ENCODE results near the gene KCNQ5. TPM values are rescaled to one million over a fixed set of nuclear protein-coding genes. Genes with fewer than 3 reads are reported as not detected.

Gene KCNQ5
- polyA plus RNA-seq, 1 donor (not counting 4 experiments of a cell fraction or from before 2014, with no cell fraction given): 3.4 TPM

DNA sequence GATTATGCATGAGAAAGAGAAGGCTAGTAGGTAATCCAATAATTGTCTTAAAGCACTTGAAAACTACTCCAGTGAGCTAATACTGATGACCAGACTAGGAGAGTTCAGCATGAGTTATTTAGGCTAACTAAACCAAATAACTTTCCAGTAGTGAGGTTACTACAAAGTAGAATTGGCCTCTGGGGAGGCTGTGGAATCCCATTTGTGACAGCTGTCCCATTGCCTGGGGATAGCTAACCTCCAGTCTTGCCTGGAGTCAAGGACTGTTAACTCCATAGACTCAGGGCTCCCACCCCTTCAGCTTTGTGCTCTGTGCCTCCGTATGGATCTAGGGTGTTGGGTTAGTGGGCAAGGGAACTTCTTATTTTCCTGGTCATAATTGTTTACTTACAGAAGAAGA lies 51.0 kb downstream of the KCNQ5 start:
- no peaks in the 10 kb centered on the region for H3K27me3 ChIP-seq (ENCODE audit: control insufficient read depth, extremely low read depth, insufficient read depth, low read length)
- dilution Hi-C loops (cut with MboI; ENCODE audit: extremely low pct_ligation_motif_present, low sequenced_read_pairs): no loop called here
- no peak for TF ChIP-seq EZH2 (IDR thresholded peaks at IDR 0.05; ENCODE audit: low read length)
- TF ChIP-seq, protein P1, sequence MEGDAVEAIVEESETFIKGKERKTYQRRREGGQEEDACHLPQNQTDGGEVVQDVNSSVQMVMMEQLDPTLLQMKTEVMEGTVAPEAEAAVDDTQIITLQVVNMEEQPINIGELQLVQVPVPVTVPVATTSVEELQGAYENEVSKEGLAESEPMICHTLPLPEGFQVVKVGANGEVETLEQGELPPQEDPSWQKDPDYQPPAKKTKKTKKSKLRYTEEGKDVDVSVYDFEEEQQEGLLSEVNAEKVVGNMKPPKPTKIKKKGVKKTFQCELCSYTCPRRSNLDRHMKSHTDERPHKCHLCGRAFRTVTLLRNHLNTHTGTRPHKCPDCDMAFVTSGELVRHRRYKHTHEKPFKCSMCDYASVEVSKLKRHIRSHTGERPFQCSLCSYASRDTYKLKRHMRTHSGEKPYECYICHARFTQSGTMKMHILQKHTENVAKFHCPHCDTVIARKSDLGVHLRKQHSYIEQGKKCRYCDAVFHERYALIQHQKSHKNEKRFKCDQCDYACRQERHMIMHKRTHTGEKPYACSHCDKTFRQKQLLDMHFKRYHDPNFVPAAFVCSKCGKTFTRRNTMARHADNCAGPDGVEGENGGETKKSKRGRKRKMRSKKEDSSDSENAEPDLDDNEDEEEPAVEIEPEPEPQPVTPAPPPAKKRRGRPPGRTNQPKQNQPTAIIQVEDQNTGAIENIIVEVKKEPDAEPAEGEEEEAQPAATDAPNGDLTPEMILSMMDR (optimal IDR thresholded peaks at IDR 0.05 in 1 of 3, IDR thresholded peaks at IDR 0.05 in 1 of 3, conservative IDR thresholded peaks at IDR 0.05 in 1 of 3; ENCODE audit: extremely low read depth in 1 of 3, insufficient read depth in 2 of 3, low read length in 3 of 3): no peak

DNA sequence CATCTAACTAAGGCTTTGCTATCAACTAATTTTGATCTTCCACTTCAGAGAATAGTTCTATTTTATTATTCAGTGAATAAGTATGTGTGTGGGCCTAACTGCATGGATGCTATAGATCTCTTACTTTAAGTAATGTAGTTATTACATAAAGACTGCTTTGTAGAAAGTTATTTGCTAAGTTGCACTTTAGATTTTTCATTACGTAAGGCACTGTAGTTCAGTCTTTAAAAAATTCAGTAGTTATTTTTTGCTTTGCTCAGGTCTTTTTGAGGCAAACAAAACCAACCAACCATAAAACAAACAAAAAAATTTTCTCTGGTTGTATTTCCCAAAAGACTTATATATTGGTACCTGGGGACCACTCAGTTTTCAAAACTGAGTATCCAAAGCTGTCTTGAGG lies 53.0 kb downstream of the KCNQ5 start:
- no peak for TF ChIP-seq EZH2 (IDR thresholded peaks at IDR 0.05; ENCODE audit: low read length)
- TF ChIP-seq, protein P1 (optimal IDR thresholded peaks at IDR 0.05 in 1 of 3, IDR thresholded peaks at IDR 0.05 in 1 of 3, conservative IDR thresholded peaks at IDR 0.05 in 1 of 3; ENCODE audit: extremely low read depth in 1 of 3, insufficient read depth in 2 of 3, low read length in 3 of 3): no peak
- H3K4me2 ChIP-seq (ENCODE audit: control insufficient read depth, extremely low read depth, insufficient read depth, low read depth, low read length): no peak overlapping the region
- no peaks in the 10 kb centered on the region for H3K27me3 ChIP-seq (ENCODE audit: control insufficient read depth, extremely low read depth, insufficient read depth, low read length)
- H4K20me1 ChIP-seq (ENCODE audit: control insufficient read depth, extremely low read depth, insufficient read depth, low read length): no peaks in the 10 kb centered on the region
- dilution Hi-C loops (cut with MboI; ENCODE audit: extremely low pct_ligation_motif_present, low sequenced_read_pairs): no loop called here
- no peaks in the 10 kb centered on the region for H3K36me3 ChIP-seq (ENCODE audit: control insufficient read depth in 2 of 2, extremely low read depth in 1 of 2, insufficient read depth in 2 of 2, low read length in 2 of 2)
- DNase-seq (ENCODE audit: low read depth, low spot score) (no peak), FAIRE-seq (no peak)
- H3K9me1 ChIP-seq (ENCODE audit: control insufficient read depth, extremely low read depth, insufficient read depth, low read length): no peaks in the 10 kb centered on the region
- no peak overlapping the region for H2AFZ ChIP-seq (ENCODE audit: control insufficient read depth, low read length)
- no peak overlapping the region for H3K4me3 ChIP-seq (ENCODE audit: control insufficient read depth in 2 of 3, extremely low read depth in 1 of 3, insufficient read depth in 2 of 3, low read depth in 1 of 3, low read length in 3 of 3)
- H3K27ac ChIP-seq (ENCODE audit: control insufficient read depth, insufficient read depth, low read length): no peak overlapping the region
- no peaks in the 10 kb centered on the region for H3K4me1 ChIP-seq (ENCODE audit: control insufficient read depth, extremely low read depth, insufficient read depth, low read length)
- H3K79me2 ChIP-seq (ENCODE audit: control insufficient read depth, insufficient read depth, low read length): no peaks in the 10 kb centered on the region
- no peak overlapping the region for H3K9ac ChIP-seq (ENCODE audit: control insufficient read depth, extremely low read depth, insufficient read depth, low read length)
- H3K9me3 ChIP-seq (ENCODE audit: control insufficient read depth, low read depth, low read length): no peaks in the 10 kb centered on the region

More for the DNA sequence above, 51.0 kb downstream of the KCNQ5 start:
- H3K27ac ChIP-seq (ENCODE audit: control insufficient read depth, insufficient read depth, low read length): no peak overlapping the region
- H3K9me3 ChIP-seq (ENCODE audit: control insufficient read depth, low read depth, low read length): no peaks in the 10 kb centered on the region
- DNase-seq (ENCODE audit: low read depth, low spot score) (no peak), FAIRE-seq (no peak)
- no peaks in the 10 kb centered on the region for H3K4me1 ChIP-seq (ENCODE audit: control insufficient read depth, extremely low read depth, insufficient read depth, low read length)
- no peak overlapping the region for H2AFZ ChIP-seq (ENCODE audit: control insufficient read depth, low read length)
- H3K9me1 ChIP-seq (ENCODE audit: control insufficient read depth, extremely low read depth, insufficient read depth, low read length): no peaks in the 10 kb centered on the region
- no peaks in the 10 kb centered on the region for H3K36me3 ChIP-seq (ENCODE audit: control insufficient read depth in 2 of 2, extremely low read depth in 1 of 2, insufficient read depth in 2 of 2, low read length in 2 of 2)
- no peaks in the 10 kb centered on the region for H3K79me2 ChIP-seq (ENCODE audit: control insufficient read depth, insufficient read depth, low read length)
- no peak overlapping the region for H3K9ac ChIP-seq (ENCODE audit: control insufficient read depth, extremely low read depth, insufficient read depth, low read length)
- H3K4me3 ChIP-seq (ENCODE audit: control insufficient read depth in 2 of 3, extremely low read depth in 1 of 3, insufficient read depth in 2 of 3, low read depth in 1 of 3, low read length in 3 of 3): no peak overlapping the region
- H4K20me1 ChIP-seq (ENCODE audit: control insufficient read depth, extremely low read depth, insufficient read depth, low read length): no peaks in the 10 kb centered on the region
- H3K4me2 ChIP-seq (ENCODE audit: control insufficient read depth, extremely low read depth, insufficient read depth, low read depth, low read length): no peak overlapping the region

Data from keratinocyte (primary cell).